Measurements from ENCODE around the gene SPACA7.

The SPACA7 gene

DNA sequence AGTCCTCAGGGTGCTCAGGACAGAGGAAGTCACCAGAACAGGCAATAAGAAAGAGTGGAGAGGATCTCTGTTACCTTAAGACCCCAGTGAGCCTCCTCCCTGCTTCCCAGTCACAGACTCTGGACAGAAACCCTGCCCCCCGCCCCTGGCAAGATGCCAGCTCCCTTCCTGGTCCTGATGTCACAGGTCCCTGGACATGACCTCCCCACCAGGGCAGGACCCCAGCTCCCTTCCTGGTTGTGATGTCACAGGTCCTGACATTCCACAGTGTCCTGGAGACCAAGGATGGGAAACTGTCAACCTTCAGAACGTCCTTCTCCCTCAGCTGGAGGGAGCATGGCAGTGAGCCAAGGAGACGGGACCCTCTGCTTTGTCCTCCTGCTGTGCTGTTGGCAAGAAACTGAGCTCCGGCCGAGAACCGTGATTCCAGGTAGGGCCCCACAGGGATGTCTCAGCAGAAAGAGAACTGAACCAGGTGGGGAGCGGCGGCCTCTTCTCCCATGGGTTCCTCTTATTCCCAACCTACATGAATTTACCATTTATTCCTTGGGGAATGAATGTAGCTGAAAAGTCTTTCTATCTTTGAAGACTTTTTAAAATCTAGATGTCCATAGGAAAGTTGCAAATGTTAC is at the start of gene SPACA7:
TSS of gene SPACA7 (plus strand) at position 306 of the 632 bp plus-strand sequence. CDS start at position 337, 31 bp downstream.
- no peak for DNase-seq

- DNase-seq: no peak
Observed at GRCh38 chr13:112326821-112327370, 49.3 kb upstream of the SPACA7 start.

GRCh38 chr13:112328936-112329335 is 47.2 kb upstream of the SPACA7 start:
- no peak for DNase-seq

DNA sequence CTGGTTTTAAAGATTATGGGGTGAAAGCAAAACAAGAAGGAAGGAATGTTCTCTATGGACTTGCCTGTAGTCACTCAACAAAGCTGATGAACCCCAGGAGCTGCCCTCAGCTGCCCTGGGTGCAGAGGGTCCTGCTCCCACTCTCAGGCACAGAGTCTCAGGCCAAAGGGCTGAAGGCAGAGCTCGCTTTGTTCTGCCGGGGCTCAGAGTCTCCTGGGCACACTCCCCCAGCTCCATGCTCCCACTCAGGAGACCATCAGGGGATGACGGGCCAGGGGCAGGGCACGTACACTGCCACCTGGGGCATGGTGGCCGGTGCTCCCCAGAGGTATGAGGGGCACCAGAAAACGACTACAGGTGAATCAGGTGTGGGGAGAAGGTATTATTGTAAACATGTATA is 46.8 kb upstream of the SPACA7 start:
- no peak for DNase-seq

DNA sequence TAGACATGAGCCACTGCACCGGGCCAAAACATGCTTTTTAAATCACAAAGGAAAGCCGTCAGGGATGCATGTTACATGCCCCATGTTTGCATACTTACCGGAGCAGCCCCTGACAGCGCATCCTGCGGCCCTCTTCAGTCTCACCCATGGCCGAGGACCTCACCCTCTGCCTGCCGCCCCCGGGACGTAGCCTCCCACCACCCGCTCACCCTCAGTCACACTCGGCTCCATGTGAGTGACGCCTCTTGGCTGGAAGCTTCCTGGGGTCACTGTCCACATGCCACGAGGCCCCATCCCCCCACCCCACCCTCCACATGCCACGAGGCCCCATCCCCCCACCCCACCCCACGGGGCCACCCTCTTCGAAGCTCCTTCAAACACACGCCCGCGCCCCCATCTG is 46.1 kb upstream of the SPACA7 start:
- no peak for DNase-seq

- no peak for DNase-seq
Observed at GRCh38 chr13:112330479-112331381, 45.4 kb upstream of the SPACA7 start.

DNA sequence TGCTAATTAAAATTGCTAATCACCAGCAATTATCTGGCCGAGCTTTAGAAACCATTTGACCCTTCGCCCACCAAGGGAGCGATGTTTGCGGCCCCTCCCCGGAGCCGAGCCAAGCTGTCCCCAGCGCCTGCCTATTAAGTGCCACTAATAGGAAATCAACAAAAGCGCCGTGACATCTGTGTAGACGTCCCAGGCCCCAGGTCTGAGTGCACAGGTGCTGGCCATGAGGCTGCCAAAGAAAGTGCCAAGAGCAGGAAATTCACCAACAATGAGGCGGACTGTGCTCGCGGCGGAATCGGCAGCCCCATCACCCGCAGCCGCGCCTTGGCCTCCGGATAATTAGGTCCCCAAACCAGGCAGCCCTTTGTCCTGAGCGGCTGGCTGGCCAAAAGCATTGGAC is 44.5 kb upstream of the SPACA7 start:
- DNase-seq: no peak

DNA sequence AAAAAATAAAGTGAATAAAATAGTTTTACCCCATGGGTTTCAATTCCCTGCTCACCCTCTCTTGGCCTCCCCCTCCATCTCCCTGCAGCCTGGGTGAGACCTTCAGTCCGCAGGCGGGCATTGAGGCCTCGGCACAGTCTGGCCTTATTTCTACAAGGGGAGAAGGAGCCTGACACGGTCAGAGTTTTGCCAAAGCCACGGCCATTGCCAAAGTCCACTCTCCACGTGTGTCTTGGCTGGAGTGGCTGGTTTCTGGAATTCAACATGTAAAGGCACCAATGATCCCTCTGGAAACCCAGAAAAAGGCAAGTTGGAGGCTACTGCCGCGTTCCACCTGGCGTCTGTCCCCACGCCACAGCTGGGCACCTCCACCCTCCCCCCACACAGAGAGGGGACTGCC is 43.4 kb upstream of the SPACA7 start:
- DNase-seq: no peak

DNA sequence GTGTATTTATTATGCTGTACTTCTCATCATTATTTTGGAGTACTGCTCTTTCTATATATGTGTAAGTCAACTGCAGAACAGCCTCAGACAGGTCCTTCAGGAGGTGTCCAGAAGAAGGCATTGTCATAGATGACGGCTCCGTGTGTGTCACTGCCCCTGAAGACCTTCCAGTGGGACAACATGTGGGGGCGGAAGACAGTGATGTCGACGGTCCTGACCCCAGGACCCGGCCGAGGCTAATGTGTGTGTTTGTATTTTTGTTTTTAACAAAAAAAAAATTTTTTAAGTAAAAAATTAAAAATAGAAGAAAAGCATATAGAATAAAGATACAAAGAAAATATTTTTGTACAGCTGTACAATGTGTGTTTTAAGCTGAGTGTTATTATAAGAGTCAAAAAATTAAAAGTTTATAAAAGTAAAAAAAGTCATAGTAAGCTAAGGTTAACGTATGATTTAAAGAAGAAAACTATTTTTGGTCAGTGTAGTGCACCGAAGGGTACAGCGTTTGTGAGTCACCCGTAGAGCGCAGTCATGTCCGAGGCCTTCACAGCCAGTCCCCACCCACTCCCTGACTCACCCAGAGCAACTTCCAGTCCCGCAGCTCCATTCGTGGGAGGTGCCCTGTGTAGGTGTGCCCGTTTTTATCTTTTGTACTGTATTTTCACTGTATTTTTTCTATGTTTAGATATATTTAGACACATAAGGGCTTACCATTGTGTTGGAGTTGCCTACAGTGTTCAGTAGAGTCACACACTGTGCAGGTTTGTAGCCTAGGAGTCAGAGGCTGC is 42.2 kb upstream of the SPACA7 start:
- DNase-seq: no peak

DNA sequence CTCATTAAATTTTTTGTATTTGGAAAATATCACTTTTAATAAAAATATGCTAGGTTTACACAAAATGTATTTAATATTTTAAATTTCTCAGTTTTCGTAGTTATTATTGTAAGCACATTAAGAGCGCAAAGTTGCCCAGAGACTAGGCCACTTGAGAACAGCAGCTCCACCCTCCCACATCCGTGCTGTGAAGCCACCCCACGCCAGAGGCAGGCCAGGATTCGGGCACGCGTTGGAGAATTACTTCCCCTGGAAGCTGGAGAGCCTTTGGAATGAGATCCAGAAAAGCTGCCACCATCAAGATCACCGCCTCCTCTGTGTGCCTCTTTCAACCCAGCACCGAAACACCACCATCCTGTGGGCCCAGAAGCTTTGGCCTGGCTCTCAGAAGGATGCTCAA is 41.0 kb upstream of the SPACA7 start:
- DNase-seq: no peak

DNA sequence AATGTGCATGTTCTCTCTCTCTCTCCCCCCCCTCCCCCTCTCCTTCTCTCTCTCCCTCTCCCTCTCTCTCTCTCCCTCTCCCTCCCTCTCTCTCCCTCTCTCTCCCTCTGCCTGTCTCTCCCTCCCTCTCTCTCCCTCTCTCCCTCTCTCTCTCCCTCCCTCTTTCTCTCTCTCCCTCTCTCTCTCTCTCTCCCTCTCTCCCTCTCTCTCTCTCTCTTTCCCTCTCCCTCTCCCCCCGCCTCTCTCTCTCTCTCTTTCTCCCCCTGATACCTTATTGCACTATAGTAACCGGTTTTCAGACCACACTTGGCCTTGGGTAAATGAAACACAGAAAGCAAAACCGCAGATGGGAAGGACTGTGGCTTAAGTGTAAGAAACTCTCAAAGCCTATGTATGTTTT is 34.7 kb upstream of the SPACA7 start:
- DNase-seq: no peak

- DNase-seq: no peak
Observed at GRCh38 chr13:112341976-112342735, 34.0 kb upstream of the SPACA7 start.

DNA sequence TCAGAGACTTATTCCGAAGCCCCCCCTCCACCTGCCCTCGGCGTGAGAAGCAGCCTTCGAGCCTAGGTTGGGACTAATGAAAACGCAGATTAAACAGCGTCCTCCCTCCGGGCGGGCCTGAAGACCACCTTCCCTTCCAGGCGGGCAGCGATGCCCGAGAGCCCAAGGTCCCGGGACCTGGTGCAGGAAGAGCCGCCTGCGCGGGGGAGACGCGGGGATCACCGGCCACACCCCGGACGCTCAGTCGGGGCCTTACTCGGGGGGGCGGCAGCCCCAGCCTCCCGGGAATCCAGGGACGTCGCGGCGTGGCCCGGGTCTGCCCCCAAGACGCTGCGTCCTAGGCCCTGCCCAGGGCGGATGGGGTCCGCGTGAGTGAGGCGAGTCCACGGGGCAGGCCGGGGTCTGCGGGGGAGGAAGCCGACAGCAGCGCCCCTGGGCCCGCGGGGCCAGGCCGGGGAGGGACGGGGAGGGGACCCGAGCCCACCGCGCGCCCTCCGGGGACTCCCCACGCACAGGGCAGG is 33.3 kb upstream of the SPACA7 start:
- DNase-seq: no peak

GRCh38 chr13:112343591-112343990 is 32.6 kb upstream of the SPACA7 start:
- DNase-seq: no peak

DNA sequence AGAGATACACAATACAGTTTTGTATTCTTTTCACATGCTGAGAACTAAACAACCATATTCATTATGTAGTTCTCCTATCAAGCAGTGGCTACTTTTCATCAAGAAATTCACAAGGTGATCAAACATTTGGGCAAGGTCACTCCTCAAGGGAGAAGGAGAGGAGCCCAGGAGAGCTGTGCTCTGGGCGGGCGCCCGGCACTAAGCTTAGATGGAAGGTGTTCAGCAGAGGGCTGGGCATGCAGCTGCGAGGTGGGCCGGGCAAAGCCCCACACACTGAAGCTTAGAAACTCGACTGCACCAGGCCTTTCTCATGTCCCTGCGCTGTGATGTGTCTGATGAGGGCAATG is 30.4 kb upstream of the SPACA7 start:
- no peak for DNase-seq

DNA sequence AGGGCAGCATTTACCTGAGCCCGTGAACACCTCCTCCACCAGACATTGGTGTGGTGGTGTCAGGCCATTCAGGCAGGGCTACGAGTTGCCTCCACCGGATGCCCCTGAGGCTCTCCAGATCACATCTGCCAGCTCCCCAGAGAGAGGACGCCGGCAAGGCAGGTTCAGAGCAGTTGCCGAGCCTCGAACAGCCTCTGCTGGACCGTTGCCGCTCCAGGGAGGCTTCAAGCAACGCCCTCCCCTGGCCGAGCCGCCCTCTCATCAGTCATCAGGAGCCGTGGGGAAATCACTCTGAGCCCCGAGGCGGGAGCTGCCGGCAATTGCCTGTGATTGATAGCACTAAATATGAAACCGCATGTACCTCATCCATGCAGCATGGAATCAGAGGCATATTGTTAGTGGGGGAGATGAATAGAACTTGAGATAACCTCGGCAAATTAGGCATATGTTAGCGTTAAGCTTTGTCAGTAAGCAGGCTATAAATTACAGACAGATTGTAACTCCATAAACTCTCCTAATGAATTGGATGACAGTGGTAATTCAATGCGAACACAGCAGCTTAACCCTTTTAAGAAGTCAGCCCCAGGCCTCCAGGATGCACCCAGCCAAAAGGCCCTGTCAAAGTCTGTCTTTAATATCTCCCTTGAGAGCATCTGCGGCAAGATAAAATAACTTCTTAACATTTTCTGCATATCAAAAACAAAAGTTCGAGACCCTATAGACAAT is 29.8 kb upstream of the SPACA7 start:
- no peak for DNase-seq

DNA sequence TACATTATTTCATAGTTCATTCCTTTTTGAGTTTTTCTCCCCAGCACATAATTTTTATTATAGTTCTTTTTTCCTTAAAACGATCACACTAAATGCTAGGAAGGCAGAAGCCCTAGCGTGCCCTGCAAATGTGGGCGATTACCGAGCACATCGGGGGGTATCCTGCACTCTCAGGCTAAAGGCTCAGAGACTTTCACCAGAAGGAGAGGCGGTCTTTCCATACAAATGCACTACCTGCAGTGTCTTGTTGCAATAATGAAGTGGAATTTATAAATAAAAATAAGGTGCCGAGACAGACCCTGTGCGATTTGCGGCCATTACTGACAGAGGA is 29.3 kb upstream of the SPACA7 start:
- DNase-seq: no peak

GRCh38 chr13:112347986-112348385 is 28.2 kb upstream of the SPACA7 start:
- no peak for DNase-seq

- DNase-seq: no peak
Observed at GRCh38 chr13:112348642-112349345, 27.4 kb upstream of the SPACA7 start.

DNA sequence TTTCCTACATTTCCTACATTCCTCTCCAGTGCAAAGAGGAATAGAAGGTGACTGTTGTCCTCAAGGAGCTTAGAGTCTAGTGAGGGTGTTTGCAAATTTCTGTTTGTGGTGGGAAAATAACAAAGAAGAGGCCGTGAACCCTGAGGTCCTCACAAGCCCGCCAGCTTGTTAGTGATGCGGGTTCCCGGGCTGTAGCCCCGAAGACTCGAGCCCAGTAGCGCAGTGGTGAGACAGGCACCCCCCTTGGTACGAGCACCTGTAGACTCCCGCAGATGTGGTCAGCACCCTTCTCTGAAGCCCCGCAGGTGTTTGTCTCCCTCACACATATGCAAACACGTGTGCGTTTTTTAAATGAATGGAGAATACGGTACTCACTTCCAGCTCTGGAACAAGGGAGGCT is 26.5 kb upstream of the SPACA7 start:
- DNase-seq: no peak

GRCh38 chr13:112350300-112350699 is 25.9 kb upstream of the SPACA7 start:
- no peak for DNase-seq
